Measurements from ENCODE around the gene MOGAT3.
A peak's percentile ranks its signal among the peaks of the same experiment; 100 is the strongest.
"Not testable (repeated sequence)": the region's sequence is repeated elsewhere in the genome, so short reads cannot be mapped to it uniquely, and the experiment has no call there.

Gene MOGAT3

DNA sequence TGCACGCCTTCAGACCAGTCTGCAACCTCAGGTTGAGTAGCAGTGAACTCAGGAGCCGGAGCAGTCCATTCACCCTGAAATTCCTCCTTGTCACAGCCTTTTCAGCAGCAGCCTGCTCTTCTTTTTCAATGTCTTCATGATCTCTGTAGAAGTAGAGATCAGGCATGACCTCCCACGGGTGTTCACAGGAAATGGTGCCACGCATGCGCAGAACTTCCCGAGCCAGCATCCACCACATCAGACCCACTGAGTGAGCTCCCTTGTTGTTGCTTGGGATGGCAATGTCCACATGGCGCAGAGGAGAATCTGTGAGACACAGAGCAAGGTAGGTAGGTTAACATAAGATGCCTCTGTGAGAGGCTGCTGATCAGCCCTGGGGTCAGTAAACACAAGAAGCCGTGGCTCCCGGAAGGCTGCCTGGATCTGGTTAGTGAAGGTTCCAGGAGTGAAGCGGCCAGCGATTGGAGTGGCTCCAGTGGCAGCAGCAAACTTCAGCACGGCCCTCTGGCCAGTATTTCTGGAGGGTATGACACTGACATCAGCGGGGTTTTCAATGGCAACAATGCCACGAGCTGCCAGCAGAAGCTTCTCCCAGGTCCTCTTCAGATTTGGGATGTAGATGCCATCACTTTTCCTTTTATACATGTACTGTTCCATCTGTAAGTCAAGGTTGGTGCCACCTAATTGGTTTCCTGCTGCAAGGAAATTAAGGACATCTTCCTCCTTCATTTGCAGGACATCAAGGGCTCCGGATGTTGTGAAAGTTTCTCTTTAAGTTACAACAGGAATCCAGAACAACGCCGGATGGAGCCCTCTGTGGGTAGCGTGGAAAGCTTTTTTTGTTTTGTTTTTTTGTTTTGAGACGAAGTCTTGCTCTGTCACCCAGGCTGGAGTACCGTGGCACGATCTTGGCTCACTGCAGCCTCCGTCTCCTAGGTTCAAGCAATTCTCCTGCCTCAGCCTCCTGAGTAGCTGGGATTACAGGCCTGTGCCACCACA lies 3.2 kb upstream of the MOGAT3 start:
- DNase-seq: peak; percentile 24 to 51

DNA sequence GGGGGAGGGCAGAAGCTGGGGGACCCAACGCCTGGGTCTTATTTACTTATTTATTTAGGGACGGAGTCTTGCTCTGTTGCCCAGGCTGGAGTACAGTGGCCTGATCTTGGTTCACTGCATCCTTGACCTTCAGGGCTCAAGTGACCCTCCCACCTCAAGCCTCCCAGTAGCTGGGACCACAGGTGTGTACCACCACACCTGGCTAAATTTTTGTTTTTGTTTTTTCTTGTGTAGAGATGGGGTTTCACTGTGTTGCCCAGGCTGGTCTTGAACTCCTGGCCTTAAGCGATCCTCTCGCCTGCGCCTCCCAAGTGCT lies 1.7 kb upstream of the MOGAT3 start:
- no peak for DNase-seq

DNA sequence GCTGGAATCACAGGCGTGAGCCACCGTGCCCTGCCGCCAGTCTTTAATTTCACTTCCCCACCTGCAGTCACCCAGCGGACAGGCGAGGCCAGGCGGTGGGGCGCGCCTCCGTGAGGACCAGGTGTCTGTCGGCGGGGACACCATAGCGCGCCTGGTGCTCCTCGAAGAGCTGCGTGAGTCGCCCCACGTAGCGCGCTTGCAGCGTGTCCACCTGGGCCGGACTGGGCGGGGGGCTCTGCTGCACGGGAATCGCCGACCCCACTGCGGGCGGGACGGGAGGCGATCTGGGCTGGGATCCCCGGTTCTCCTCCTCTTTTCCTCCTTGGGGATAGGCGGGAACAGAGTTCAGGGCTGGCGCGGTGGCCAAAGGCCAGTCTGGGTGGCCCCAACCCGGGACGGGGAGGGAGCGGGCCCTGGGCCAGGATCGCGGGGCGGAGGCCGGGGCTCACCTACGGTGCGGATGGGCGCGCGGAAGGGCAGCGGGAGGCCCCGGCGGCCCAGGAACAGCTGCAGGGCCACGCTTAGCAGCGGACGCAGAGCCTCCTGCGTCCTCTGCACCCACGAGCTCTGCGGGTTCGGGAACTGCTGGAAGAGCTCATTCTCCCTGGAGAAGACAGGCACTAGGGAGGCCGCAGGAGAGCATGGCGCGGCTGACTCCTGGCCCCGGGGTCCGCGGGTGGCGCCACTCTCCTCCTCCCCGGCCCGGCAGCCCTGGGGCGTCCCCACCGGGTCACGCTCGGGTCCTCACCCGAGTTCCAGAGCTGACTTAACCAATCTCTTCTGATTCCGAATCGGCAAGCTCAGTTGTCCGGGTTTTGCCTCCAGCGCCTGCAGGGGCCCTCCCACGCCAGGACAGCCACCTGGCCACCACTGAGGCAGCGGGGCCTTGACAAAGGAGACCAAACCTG lies 1.1 kb upstream of the MOGAT3 start:
- peak in 1 of 2 donors; percentile 16 for DNase-seq

- no peak for DNase-seq
Observed at GRCh38 chr7:101200504-101200861, 353 bp downstream of the MOGAT3 start.

GRCh38 chr7:101199522-101199921 lies 1.3 kb downstream of the MOGAT3 start:
- not testable (repeated sequence) for DNase-seq

GRCh38 chr7:101198476-101198875 lies 2.4 kb downstream of the MOGAT3 start:
- DNase-seq: no peak

GRCh38 chr7:101197991-101198390 lies 2.8 kb downstream of the MOGAT3 start:
- no peak for DNase-seq

DNA sequence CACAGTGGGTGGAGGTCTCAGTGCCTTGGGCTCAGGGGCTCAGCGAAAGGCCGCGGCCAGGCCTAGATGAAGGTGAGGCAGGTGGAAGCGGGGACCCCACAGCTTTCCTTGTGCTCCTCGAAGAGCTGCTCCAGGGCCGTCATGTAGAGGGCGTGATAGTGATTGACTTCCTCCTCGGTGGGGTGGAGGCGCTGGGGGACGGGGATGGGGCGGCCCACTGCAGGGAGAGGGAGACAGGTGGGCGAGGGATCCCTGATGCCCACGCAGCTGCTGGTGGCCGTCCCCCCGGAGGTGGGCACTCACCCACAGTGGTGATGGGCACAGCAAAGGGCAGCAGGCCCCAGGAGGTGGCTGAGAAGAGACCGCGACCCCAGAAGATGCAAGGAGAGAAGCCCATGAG lies 5.0 kb downstream of the MOGAT3 start:
- no peak for DNase-seq

GRCh38 chr7:101189109-101189508 lies 11.7 kb downstream of the MOGAT3 start:
- DNase-seq: no peak

GRCh38 chr7:101186844-101187428 lies 13.9 kb downstream of the MOGAT3 start:
- no peak for DNase-seq

- no peak for DNase-seq
Observed at GRCh38 chr7:101186194-101186593, 14.6 kb downstream of the MOGAT3 start.

DNA sequence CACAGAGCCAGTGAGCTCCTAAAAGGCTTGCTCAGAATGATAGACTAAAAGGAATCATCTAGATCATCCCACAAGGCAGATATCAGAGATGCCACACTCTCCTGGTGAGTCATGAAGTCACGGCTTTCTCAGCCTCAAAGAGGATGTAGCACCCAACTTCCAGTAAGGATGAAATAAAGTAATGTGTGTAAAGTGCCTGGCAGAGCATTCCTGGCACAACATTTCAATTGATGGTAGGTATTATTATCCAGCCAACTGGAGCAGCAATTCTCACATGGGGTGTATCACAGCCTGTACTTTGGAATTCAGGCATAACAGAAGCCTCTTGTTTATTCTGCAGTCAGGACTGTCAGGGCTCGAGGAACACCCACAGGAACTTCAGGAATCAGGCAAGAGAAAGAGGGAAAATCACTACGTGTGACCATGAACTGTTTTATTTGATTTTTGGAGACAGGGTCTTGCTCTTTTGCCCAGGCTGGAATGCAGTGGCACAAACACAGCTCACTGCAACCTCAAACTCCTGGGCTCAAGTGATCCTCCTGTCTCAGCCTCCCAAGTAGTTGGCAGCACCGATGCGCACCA lies 15.5 kb downstream of the MOGAT3 start:
- no peak for DNase-seq

DNA sequence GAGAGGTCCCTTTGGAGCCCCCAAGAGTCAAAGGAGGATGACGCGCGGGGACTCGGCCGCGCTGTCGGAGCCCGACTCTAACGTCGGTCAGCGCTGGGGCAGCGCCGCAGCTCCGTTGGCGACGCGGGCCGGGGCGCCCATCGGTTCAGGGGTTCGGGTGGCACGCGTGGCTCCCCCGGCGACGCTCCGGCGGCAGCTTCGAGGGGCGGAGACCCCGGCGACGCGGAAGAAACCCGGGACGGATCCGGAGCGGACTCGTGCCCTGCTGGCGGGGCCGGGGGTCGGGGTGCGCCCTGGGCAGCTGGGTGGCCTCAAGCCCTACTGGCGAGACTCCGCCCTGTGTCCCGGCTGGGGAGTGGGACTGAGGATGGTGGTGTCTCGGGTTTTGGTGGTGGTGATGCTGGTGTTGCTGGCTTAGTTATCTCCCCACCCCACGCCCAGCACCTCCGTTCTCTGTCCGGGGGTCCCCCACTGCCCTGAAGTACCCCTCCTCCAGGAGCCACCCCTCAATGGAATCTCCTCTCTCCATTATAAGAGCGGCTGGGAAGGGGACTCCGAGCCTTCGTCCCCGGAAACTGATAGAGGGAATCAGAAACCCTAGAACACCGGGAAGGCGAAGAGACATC lies 20.6 kb downstream of the MOGAT3 start, which contains the start of gene NAT16:
TSS of gene NAT16 (minus strand) at position 164 of the 626 bp plus-strand sequence. CDS start 5,486 bp downstream, outside the sequence.
- DNase-seq: no peak

DNA sequence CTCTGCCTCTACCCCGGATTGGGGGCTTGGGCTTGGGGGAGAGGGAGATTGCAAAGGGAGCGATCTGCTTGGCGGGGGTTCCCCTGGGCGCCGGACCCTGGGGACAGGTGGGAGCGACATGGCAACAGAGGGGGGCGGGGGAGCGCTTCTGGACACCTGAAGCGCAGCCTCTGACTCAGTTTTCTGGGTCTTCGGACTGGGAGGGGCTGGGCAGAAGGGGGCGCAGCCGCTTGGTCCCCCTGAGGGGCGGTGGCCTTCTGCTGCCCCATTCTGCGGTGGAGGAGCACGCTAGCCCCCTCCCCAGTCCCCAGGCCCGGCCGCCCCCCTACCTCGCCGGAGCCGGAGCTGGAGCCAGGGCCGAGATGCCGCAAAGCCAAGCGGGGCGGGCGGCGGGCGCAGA lies 21.1 kb downstream of the MOGAT3 start:
- DNase-seq: no peak

GRCh38 chr7:101179117-101179516 lies 21.7 kb downstream of the MOGAT3 start:
- no peak for DNase-seq

- DNase-seq: no peak
Observed at GRCh38 chr7:101177644-101178043, 23.2 kb downstream of the MOGAT3 start.

- DNase-seq: no peak
Observed at GRCh38 chr7:101175664-101176063, 25.2 kb downstream of the MOGAT3 start.

DNA sequence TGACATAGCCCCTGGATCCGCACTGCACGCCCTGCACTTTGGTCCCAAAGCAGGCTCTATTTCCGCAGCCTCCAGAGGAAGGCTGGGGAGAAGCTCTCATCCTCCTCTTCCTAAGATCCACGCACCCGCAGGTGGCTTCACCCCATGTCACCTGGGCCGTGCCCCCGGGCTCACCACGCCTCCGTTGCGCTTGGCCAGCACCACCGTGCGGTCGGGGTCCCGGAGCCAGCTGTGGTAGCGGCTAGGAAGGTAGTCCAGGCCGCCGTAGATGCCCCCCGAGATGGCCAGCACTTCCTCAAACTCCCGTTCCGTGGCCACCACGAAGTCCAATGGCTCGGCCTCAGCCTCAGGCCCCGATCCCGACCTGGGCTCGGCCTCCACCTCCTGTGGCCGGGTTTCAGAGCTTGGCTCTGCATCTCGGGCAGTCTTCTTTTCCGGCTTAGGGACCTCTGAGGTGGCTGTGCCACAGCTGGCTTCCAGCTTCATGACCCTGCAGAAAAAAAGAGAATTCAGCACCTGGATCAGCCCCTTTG lies 26.4 kb downstream of the MOGAT3 start:
- no peak for DNase-seq

- peak; percentile 65 to 77 for DNase-seq
Observed at GRCh38 chr7:101173752-101174244, 27.0 kb downstream of the MOGAT3 start.

DNA sequence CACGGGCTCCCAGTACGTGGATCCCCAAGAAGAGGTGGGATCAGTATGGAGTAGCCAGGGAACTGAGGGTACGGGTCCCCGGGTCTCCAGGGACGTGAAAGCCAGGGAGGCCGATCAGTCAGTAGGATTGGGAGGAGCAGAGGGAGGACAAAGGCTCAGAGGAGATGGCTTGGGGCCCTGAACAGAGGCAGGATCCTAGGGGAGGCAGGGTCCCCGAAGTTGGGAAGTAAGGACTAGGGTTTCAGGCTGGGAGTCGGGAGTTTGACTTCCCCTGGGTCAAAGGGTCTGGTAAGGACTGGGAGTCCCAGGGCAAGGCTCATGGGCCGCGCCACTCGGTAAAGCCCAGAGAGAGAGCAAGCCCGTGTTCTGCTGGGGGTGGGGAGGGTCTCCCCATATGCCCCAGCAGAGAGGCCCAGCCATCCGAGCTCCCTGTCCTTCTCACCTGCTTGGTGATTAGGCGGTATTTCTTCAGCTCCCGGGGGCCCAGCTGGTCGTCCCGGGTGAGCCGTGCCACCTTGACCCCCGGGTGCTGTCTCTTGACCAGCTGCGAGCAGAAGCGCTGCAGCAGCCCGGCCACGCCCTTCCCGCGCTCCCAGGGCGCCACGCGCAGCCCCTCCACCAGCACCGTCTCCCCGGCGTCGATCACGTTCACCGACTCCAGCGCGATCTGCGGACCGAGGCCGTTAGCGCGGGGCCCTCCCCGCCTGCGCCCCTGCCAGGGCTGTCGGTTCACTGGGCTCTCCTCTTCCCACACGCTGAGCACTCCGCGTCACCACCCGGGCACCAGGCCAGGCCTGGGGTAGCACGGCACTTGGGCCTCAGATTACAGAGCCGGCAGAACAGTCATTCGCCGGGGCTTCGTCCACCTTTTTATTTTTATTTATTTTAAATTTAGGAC lies 27.7 kb downstream of the MOGAT3 start:
- no peak for DNase-seq
